ENCODE measurements around the gene NKX2-1. TPM values are rescaled to one million over a fixed set of nuclear protein-coding genes. Genes with fewer than 3 reads are reported as not detected.

NKX2-1 gene
- total and polyA plus RNA-seq, 4 donors: 0.39 TPM; not detected in 3

Other genes starting within 250 kb of the NKX2-1 start
- 10 to 100 TPM; 23.5 to 24.7 TPM for gene MBIP, start 199.6 kb downstream of the NKX2-1 start, total RNA-seq
- 10 to 100 TPM; 32.0 to 37.5 TPM for gene MBIP, start 199.6 kb downstream of the NKX2-1 start, polyA plus RNA-seq (ENCODE audit: insufficient read length in 2 of 2)
- under 1 TPM in 1 of 2 donors, not detected in 1; 0.11 TPM for gene NKX2-8, start 62.4 kb upstream of the NKX2-1 start, total RNA-seq
- gene NKX2-8, start 62.4 kb upstream of the NKX2-1 start, polyA plus RNA-seq (ENCODE audit: insufficient read length in 2 of 2): under 1 TPM in 1 of 2 donors, not detected in 1; 0.21 TPM
- gene PAX9, start 141.6 kb upstream of the NKX2-1 start, total RNA-seq: under 1 TPM; 0.28 to 0.79 TPM
- gene PAX9, start 141.6 kb upstream of the NKX2-1 start, polyA plus RNA-seq (ENCODE audit: insufficient read length in 2 of 2): under 1 TPM; 0.29 to 0.32 TPM